NT2/D1 (cell line): ENCODE results near the gene CAMK2B.

Experiments used
- DNase-seq: peaks from one replicate; pipeline ENCODE4 v3.0.0-alpha.2; 2011; ENCODE audit warnings: low read depth, low spot score
- H3K27me3 ChIP-seq: 2 replicates; pipeline ENCODE4 v1.6.0; 2011; ENCODE audit warnings: mild to moderate bottlenecking; ENCODE audit not compliant: insufficient read length, insufficient read depth
- H3K36me3 ChIP-seq: 2 replicates; pipeline ENCODE4 v1.6.1; 2011; ENCODE audit warnings: mild to moderate bottlenecking, low read length, mixed read lengths; ENCODE audit not compliant: insufficient read depth, insufficient read length
- H3K4me1 ChIP-seq: 2 replicates; pipeline ENCODE4 v1.5.1; 2011; ENCODE audit not compliant: insufficient read depth, insufficient read length
- H3K4me3 ChIP-seq: 2 replicates; pipeline ENCODE4 v1.5.1; 2011; ENCODE audit warnings: low read depth; ENCODE audit not compliant: insufficient read length
- H3K9ac ChIP-seq: 2 replicates; pipeline ENCODE4 v1.6.0; 2011; ENCODE audit warnings: low read depth; ENCODE audit not compliant: insufficient read length
- H3K9me3 ChIP-seq: 2 replicates; pipeline ENCODE4 v1.5.1; 2011; ENCODE audit warnings: mild to moderate bottlenecking, low read length; ENCODE audit not compliant: insufficient read depth
- SUZ12 ChIP-seq: IDR thresholded peaks from 2 replicates; pipeline ENCODE4 v1.6.1; 2011; ENCODE audit not compliant: insufficient read length, insufficient read depth; ENCODE audit errors: extremely low read depth
- YY1 ChIP-seq: IDR thresholded peaks from 2 replicates; pipeline ENCODE4 v1.6.1; 2011; ENCODE audit not compliant: insufficient read length, insufficient read depth
- ZNF274 ChIP-seq: IDR thresholded peaks from 2 replicates; pipeline ENCODE4 v1.6.1; 2011; ENCODE audit warnings: mild to moderate bottlenecking, low read depth, low read length

The CAMK2B gene

DNA sequence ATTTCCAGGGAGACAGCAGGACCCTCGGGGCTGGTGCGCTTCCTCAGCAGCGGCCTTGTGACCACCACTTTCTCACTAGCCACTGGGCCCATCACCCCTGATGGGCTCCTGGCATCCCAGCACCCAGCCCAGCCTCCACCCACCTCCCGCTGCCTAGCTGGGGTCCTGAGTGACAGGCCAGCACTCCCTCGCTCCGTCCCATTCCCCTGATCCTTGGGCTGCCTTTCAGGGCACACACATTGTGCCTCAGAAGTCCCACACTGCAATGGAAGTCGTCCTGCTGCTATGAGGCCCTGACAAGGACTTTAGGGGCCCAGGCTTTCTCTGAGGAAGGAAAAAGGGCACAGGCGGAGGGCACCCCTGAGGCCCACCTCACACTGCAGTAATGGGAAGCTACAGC, 12.4 kb downstream of the CAMK2B start:
- H3K27me3 ChIP-seq = peaks cover 44% of the 10 kb centered on the region
- no peak overlapping the region for H3K4me3 ChIP-seq
- TF ChIP-seq YY1 = no peak
- no peak for TF ChIP-seq SUZ12
- no peak for TF ChIP-seq ZNF274
- peaks cover 6% of the 10 kb centered on the region for H3K4me1 ChIP-seq
- no peak overlapping the region for H3K9ac ChIP-seq
- H3K9me3 ChIP-seq = no peaks in the 10 kb centered on the region
- no peaks in the 10 kb centered on the region for H3K36me3 ChIP-seq
- no peak for DNase-seq

DNA sequence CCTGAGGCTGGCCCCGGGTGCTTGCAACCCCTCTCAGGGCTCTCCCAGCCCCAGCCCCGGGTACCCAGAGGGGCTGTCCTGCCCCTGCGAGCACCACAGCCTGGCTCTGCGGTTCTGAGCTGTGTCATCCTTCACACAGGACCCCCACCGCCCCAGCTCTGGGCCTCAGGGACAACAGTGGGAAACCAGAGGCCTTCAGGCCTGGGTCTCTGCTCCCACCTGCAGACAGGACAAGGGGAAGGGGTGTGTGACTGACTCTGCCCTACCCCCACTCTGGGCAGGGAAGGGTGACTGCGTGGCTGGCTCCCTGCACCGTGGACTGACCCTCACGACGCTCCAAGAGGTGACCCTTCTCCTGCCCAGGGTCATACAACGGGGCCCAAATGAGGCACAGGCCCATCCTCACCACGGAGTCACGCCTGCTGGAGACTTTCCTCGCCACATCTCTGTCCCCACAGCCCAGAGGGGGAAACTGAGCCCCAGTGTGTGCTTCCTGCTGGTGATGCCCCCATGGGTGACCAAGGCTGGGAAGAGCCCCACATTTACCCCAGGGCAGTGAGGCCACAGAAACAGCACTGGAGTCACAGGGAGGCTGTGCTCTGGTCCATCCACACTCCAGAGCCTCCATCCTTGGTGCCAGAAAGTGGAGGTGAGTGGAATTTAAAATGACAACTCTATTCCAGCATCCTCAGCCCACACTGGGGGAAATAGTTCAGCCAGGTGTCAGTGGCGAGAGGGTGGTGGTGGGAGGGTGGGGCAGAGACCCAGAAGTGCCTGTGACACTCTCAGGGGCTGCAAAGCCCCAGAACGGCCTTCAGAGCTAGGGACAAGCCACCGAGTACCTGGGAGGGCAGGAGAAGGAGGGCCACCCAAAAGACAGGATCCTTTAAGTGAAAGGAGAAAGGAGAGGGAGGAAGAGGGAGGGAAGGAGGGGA, 13.6 kb downstream of the CAMK2B start:
- Histone ChIP-seq H3K9me3 (no peaks in the 10 kb centered on the region), H3K4me3 (no peak overlapping the region), H3K9ac (no peak overlapping the region), H3K36me3 (no peaks in the 10 kb centered on the region), H3K4me1 (peaks cover 11% of the 10 kb centered on the region), H3K27me3 (peaks cover 45% of the 10 kb centered on the region)
- no peak for DNase-seq
- no peak for TF ChIP-seq ZNF274

DNA sequence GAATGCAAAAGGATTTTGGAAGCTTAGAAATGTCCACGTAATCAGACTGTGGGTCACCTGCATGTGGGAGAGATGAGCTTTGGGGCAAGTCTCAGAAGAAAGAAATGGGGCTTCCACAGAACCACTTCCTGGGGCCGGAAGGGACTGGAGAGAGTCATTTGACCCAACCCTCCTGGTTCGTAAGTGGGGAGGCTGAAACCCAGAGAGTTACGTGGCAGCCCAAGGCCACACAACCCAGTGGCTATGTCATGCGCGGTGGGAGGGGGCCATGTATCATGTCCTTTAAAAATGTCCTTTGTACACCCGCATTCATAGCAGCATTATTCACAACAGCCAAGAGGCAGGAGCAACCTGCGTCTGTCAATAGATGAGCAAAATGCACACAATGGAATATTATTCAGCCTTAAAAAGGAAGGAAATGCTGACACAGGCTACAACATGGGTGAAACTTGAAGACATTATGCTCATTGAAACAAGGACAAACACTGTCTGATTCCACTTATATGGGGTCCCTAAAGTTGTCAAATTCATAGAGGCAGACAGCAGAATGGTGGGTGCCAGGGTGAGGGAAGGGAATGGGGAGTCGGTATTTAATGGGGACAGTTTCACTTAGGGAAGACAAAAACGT, 15.1 kb downstream of the CAMK2B start:
- H3K9ac ChIP-seq = peak overlapping the region; percentile 34
- no peaks in the 10 kb centered on the region for H3K9me3 ChIP-seq
- TF ChIP-seq SUZ12 (no peak), ZNF274 (no peak), YY1 (no peak)
- H3K4me3 ChIP-seq = peak overlapping the region; percentile 51
- no peaks in the 10 kb centered on the region for H3K36me3 ChIP-seq
- DNase-seq = no peak
- H3K27me3 ChIP-seq = peaks cover 45% of the 10 kb centered on the region
- H3K4me1 ChIP-seq = peaks cover 11% of the 10 kb centered on the region

DNA sequence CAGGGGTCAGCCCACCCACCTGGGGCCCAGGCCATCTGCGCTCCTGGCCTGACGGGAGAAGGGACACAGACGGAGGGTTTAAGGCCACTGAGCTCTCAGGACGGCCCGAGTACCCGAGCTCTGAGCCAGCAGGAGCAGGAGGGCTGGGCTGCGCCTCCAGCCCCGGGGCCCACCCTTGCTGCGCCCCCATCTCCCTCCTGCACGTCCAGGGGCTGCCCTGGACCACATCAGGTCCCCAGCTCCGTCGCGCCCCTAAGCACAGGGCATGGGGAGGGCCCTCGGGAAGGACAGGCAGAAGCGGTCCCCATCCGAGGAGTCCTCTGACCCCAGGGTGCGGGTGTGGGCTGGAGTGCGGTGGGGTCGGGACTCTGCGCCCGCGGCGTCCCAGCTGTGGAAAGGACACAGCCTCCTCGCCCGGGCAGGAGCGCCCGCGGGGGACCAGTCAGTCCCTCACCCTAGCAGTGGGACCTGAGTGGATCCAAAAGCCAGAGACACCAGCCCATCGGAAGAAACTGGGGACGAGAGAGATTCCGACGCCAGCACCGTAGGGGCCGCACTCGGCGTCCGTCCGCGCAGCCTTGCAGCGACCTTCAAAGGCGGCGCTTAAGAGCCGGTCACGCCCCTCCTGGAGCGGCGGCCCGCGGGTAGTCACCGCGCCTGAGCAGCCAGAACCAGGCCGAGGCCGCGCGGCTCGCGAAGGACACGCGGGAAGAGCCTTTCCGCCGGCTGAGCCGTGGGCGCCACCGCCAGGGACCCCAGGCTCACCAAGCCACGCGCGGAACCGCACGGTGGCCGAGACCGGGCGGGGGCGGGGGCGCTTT, 15.9 kb downstream of the CAMK2B start:
- no peak for TF ChIP-seq YY1
- no peak for TF ChIP-seq ZNF274
- TF ChIP-seq SUZ12 = no peak
- H3K4me1 ChIP-seq = peaks cover 11% of the 10 kb centered on the region
- peak overlapping the region; percentile 51 for H3K4me3 ChIP-seq
- DNase-seq = peak; percentile 50
- no peaks in the 10 kb centered on the region for H3K36me3 ChIP-seq
- H3K9me3 ChIP-seq = no peaks in the 10 kb centered on the region
- H3K9ac ChIP-seq = peak overlapping the region; percentile 75
- H3K27me3 ChIP-seq = peaks cover 45% of the 10 kb centered on the region

DNA sequence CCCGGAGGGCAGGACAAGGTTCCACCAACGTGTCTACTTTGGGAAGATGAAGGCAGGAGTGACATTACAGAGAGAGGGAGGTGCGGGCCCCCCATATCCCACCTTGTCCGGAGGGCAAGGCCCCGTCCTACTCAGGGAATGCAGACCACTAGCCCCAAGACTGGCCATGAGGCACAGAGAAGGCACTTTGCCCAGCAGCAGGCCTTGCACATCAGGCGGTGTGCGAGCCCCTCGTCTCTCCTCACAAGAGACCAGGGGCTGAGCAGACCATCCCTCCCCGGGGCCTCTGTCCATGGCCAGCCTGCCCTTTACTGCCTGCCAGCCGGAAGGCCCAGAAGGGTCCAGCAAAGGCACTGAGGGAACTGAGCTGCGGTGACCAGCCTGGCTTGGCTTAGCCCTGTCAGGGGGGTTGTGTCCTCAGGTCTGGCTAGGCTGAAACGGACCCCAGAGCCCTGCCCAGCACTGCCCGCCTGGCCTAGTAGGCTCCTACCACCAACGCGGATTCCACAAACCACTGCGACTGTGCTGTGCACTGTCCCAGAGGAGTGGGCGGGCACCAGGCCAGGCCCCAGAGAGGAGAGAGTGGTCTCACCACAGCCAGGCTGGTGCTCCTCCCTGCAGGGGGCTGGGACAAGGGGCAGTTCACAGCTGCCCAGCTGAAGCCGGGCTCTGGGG, 16.7 kb downstream of the CAMK2B start:
- Histone ChIP-seq H3K4me3 (no peak overlapping the region), H3K9me3 (no peaks in the 10 kb centered on the region), H3K4me1 (peaks cover 11% of the 10 kb centered on the region), H3K9ac (no peak overlapping the region), H3K36me3 (no peaks in the 10 kb centered on the region), H3K27me3 (peaks cover 45% of the 10 kb centered on the region)
- TF ChIP-seq SUZ12 = no peak
- TF ChIP-seq YY1 = no peak
- no peak for TF ChIP-seq ZNF274
- no peak for DNase-seq

DNA sequence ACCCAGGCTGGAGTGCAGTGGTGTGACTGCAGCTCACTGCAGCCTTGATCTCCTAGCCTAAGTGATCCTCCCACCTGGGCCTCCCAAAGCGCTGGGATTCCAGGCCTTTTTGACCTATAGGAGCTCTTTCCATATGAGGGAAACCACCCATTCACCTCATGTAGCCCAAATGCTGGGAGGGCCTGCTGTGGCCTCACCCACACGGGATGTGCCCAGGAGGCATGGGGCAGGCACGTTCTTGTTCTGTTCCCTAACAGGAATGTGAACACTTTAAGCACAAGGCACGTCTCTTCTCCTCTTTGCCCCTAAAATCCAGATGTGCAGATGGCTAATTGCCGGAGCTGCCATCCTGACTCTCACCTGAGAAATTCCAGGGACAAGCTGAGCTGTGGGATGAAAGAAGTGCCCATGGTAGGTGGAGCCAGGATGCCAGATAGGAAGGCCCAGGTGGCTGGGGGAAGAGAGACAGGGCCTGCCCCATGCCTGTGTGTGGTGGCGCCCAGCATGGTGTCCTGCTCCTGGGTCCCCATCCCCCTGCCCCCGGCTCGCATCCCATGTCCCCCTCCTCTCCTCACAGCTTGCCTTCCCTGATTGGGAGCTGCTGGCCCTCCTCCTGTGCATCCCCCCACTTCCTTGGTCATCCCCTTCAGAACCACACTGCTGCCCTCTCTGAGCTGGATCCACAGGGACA, 17.3 kb downstream of the CAMK2B start:
- Histone ChIP-seq H3K4me3 (no peak overlapping the region), H3K9ac (no peak overlapping the region), H3K36me3 (no peaks in the 10 kb centered on the region), H3K4me1 (peaks cover 11% of the 10 kb centered on the region), H3K9me3 (no peaks in the 10 kb centered on the region; the same call in 1 of the 2 replicates), H3K27me3 (peaks cover 45% of the 10 kb centered on the region)
- TF ChIP-seq YY1 = no peak
- TF ChIP-seq ZNF274 = no peak
- no peak for TF ChIP-seq SUZ12
- DNase-seq = no peak

DNA sequence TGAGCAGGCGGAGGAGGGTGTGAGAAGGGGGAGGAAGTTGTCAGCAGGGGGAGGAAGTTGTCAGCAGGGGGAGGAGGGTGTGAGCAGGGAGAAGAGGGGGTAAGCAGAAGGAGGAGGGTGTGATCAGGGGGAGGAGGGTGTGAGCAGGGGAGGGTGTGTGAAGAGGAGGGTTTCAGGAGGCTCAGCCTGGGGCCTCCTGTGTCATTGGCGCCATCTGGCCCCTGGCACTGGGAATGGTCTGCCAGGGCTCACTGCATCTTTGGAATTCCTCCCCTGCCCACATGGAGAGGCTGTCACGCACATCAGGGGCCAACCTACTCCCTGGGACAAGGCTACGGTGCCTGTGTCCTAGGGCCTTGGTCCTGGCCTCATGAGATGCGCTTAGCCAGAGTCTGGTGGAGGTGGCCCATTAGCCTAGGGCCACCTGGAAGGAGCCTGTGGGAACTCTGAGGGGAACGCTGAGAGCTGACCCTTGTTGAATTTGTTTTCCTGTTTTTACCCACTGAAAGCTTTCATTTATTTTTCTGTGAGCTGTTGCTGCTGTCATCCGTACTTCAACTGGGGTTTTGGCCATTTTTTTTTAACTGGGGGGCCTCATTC, 18.0 kb downstream of the CAMK2B start:
- peak; percentile 25 for DNase-seq
- Histone ChIP-seq H3K36me3 (no peaks in the 10 kb centered on the region), H3K4me3 (no peak overlapping the region), H3K27me3 (peaks cover 42% of the 10 kb centered on the region), H3K9ac (no peak overlapping the region), H3K9me3 (peaks cover 5% of the 10 kb centered on the region; the same call in 1 of the 2 replicates), H3K4me1 (peaks cover 11% of the 10 kb centered on the region)
- no peak for TF ChIP-seq YY1
- TF ChIP-seq ZNF274 = no peak
- no peak for TF ChIP-seq SUZ12
